Measurements from ENCODE around the gene NPLOC4. TPM values are rescaled to one million over a fixed set of nuclear protein-coding genes. Genes with fewer than 3 reads are reported as not detected.
A peak's percentile ranks its signal among the peaks of the same experiment; 100 is the strongest.

Gene NPLOC4
- total RNA-seq, 1 donor from 2014 or later, result 81.1 TPM

DNA sequence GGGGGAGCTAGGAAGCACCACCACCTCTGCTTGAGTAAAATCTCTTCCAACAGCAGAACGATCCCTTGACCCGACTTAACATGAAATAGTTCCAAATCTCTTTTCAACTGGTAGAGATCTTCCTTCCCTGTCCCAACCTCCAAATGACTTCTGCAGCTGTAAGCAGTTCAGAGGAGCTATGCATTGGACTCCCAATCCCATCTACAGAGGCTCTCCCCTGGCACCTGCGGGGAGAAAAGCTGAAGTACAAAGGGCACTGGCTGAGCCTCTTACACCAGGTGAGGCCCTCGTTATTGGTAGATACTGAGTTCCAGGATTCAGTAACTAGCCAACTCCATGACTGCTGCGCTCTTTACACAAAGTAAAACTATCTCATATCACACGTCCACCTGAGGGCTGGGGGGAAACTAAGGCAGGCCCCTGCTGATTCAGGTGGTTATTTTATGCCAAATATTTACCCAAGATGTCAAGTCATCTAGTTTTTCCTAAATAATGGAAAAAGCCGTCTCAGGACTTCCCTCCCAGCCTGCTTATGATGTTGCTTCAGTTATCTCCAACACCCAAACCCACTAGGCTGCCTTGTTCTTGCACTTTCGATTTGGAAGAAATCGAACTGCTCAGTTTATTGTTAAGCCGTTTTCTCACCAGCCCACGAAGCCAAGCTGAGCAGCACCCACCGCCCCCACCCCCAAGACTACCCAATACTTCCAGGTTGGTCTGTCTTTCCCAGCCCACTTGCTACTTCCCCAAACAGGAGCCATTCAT is 127.5 kb downstream of the NPLOC4 start:
- DNase-seq, result no peak
- no peak for ATAC-seq (ENCODE audit: poor library complexity)
- intact Hi-C loops (cut with DNase I), result no loop called here

DNA sequence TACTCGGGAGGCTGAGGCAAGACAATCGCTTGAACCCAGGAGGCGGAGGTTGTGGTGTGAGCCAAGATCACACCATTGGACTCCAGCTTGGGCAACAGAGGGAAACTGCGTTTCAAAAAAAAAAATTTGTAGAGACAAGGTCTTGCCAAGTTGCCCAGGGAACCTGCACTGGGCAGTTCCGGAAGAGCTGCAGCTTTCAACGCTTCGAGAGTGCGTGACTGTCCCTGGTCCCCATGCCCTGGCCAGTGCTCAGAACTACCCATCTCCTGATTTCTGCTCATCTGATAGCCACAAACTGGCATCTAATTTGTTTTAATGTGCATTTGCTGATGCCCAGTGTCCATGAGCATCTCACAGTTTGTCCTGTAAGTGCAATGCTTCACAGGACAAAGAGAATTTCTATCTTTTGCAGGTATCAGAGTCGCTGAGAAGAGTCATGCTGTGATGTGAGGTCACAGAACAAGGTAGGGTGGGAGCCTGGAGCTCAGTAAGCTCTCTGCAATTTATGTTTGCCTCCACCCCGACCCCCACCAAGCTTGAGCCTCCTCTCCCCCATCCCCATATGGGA is 128.2 kb downstream of the NPLOC4 start:
- no peak for DNase-seq
- peak; percentile 14 for ATAC-seq (ENCODE audit: poor library complexity)
- intact Hi-C loops (cut with DNase I), result no loop called here

Other genes starting within 250 kb of the NPLOC4 start
- gene BAHCC1, start 241.7 kb downstream of the NPLOC4 start, total RNA-seq, result 8.0 TPM
- 369 TPM for gene ACTG1, start 124.3 kb downstream of the NPLOC4 start, total RNA-seq
- gene FSCN2, start 108.7 kb downstream of the NPLOC4 start, total RNA-seq, result 0.19 TPM
- 13.0 TPM for gene FAAP100, start 84.8 kb downstream of the NPLOC4 start, total RNA-seq
- 0.24 TPM for gene TSPAN10, start 84 bp upstream of the NPLOC4 start, total RNA-seq
- gene PDE6G, start 19.4 kb upstream of the NPLOC4 start, total RNA-seq, result not detected
- gene OXLD1, start 29.5 kb upstream of the NPLOC4 start, total RNA-seq, result 16.1 TPM
- gene CCDC137, start 29.6 kb upstream of the NPLOC4 start, total RNA-seq, result 4.8 TPM
- 11.9 TPM for gene ARL16, start 46.7 kb upstream of the NPLOC4 start, total RNA-seq
- gene HGS, start 46.9 kb upstream of the NPLOC4 start, total RNA-seq, result 34.5 TPM
- gene MRPL12, start 66.3 kb upstream of the NPLOC4 start, total RNA-seq, result 173 TPM
- gene SLC25A10, start 75.2 kb upstream of the NPLOC4 start, total RNA-seq, result 7.0 TPM
- gene GCGR, start 167.0 kb upstream of the NPLOC4 start, total RNA-seq, result not detected
- gene MCRIP1, start 196.2 kb upstream of the NPLOC4 start, total RNA-seq, result 104 TPM
- not detected for gene PPP1R27, start 197.9 kb upstream of the NPLOC4 start, total RNA-seq
- gene P4HB, start 223.4 kb upstream of the NPLOC4 start, total RNA-seq, result 309 TPM
- gene ARHGDIA, start 234.2 kb upstream of the NPLOC4 start, total RNA-seq, result 113 TPM

Measured in Right ventricle myocardium superior (tissue), 1 donor.